ENCODE results near the gene ZCWPW2. TPM values are rescaled to one million over a fixed set of nuclear protein-coding genes. Genes with fewer than 3 reads are reported as not detected.

ZCWPW2 gene
- total RNA-seq, 2 experiments from 2014 or later: 0.27 to 0.28 TPM

DNA sequence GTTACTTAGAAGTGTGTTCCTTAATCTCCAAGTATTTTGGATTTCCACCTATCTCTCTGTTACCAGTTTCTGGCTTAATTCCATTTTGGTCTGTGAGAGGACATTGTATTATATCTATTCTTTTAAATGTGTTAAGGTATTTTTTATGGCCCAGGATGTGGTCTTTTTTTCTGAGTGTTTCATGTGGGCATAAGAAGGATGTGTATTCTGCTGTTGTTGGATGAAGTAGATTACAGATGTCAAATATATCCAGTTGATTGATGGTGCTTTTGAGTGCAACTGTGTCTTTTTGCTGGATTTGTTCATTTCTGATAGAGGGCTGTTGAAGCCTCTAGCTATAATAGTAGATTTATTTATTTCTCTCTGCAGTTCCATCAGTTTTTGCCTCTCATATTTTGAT, 136.6 kb downstream of the ZCWPW2 start:
- POLR2A ChIA-PET: no interaction called here
- ATAC-seq (ENCODE audit: poor library complexity): no peak
- TF ChIP-seq, protein P1, sequence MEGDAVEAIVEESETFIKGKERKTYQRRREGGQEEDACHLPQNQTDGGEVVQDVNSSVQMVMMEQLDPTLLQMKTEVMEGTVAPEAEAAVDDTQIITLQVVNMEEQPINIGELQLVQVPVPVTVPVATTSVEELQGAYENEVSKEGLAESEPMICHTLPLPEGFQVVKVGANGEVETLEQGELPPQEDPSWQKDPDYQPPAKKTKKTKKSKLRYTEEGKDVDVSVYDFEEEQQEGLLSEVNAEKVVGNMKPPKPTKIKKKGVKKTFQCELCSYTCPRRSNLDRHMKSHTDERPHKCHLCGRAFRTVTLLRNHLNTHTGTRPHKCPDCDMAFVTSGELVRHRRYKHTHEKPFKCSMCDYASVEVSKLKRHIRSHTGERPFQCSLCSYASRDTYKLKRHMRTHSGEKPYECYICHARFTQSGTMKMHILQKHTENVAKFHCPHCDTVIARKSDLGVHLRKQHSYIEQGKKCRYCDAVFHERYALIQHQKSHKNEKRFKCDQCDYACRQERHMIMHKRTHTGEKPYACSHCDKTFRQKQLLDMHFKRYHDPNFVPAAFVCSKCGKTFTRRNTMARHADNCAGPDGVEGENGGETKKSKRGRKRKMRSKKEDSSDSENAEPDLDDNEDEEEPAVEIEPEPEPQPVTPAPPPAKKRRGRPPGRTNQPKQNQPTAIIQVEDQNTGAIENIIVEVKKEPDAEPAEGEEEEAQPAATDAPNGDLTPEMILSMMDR (IDR thresholded peaks at IDR 0.05): no peak

DNA sequence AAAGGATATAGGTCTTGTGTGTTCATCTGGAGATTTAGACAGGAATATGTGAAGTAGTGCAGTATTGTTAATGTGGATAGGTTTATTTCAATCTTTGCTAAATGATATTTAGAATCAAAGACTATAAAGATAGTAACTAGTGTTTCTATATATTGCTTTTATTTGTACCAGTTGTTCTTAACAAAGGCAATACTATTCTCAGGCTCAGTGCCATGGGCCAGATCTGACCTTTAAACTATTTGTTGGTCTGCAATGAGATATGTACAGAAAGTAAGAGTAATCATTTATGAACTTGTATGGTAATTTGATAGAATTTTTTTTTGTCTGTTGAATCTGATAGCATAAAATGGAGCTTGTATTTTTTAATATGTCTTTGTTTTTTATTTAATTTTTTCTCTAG, 146.8 kb downstream of the ZCWPW2 start:
- intact Hi-C loops (cut with DNase I, micrococcal nuclease): no loop called here
- ChIA-PET POLR2A (no interaction called here), CTCF (no interaction called here)
- Histone ChIP-seq H3K36me3 (ENCODE audit: insufficient read depth, low read length) (no peaks in the 10 kb centered on the region), H3K27ac (ENCODE audit: low read depth in 1 of 2, low read length in 2 of 2) (no peak overlapping the region), H3K4me3 (ENCODE audit: low read length) (no peak overlapping the region), H3K9me3 (ENCODE audit: control insufficient read depth in 1 of 2, insufficient read depth in 1 of 2, low read length in 2 of 2) (no peaks in the 10 kb centered on the region), H3K27me3 (ENCODE audit: control insufficient read depth in 1 of 2, insufficient read depth in 2 of 2, low read length in 2 of 2) (no peaks in the 10 kb centered on the region), H3K4me1 (ENCODE audit: insufficient read depth, low read length) (no peaks in the 10 kb centered on the region)
- no peaks in the 10 kb centered on the region for H3K4me1 Mint-ChIP-seq (ENCODE audit: low read depth)
- H3K27me3 Mint-ChIP-seq: no peaks in the 10 kb centered on the region
- no peak overlapping the region for H3K27ac Mint-ChIP-seq
- H3K9me3 Mint-ChIP-seq: peaks cover 3% of the 10 kb centered on the region
- H3K4me3 Mint-ChIP-seq: no peak overlapping the region
- TF ChIP-seq, protein P1 (IDR thresholded peaks at IDR 0.05): no peak
- no peak for DNase-seq
- ATAC-seq (ENCODE audit: poor library complexity): no peak
- no peaks in the 10 kb centered on the region for H3K36me3 Mint-ChIP-seq (ENCODE audit: low read depth)

More for the DNA sequence above, 136.6 kb downstream of the ZCWPW2 start:
- Histone ChIP-seq H3K27ac (ENCODE audit: low read depth in 1 of 2, low read length in 2 of 2) (no peak overlapping the region), H3K36me3 (ENCODE audit: insufficient read depth, low read length) (no peaks in the 10 kb centered on the region), H3K4me3 (ENCODE audit: low read length) (no peak overlapping the region), H3K27me3 (ENCODE audit: control insufficient read depth in 1 of 2, insufficient read depth in 2 of 2, low read length in 2 of 2) (no peaks in the 10 kb centered on the region), H3K4me1 (ENCODE audit: insufficient read depth, low read length) (no peaks in the 10 kb centered on the region), H3K9me3 (ENCODE audit: control insufficient read depth in 1 of 2, insufficient read depth in 1 of 2, low read length in 2 of 2) (peaks cover 8% of the 10 kb centered on the region in 2 experiments)
- H3K4me1 Mint-ChIP-seq (ENCODE audit: low read depth): no peaks in the 10 kb centered on the region
- intact Hi-C loops (cut with DNase I, micrococcal nuclease): no loop called here
- H3K27ac Mint-ChIP-seq: no peak overlapping the region
- peaks cover 25% of the 10 kb centered on the region for H3K36me3 Mint-ChIP-seq (ENCODE audit: low read depth)
- H3K4me3 Mint-ChIP-seq: no peak overlapping the region
- peaks cover 19% of the 10 kb centered on the region for H3K9me3 Mint-ChIP-seq
- no peak for DNase-seq
- CTCF ChIA-PET: no interaction called here
- H3K27me3 Mint-ChIP-seq: no peaks in the 10 kb centered on the region

DNA sequence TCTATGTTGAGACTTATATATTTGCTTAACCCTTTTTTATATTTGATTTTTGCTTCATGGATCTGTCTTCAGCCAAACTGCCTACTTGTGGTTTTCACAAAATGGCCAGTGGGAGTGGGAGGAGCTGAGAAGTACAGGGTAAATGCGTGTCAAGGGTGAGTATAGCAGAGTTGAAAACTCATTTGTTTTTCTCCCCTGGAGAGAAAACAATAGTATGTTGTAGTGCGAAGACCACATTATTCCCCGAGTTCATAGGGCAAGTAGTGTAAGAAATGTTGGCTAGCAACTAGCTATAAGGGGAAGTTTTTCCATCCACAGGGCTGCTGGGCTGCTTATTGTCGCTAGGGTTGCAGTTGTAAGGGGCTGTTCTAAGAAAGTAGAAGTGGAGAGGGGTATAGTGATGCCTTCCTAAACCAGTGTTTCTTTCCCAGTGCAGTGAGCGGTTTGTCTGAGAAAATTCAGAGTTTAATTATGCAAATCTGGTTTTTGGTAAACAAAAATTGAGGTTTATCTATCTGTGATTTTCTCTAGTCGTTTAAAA, 153.9 kb downstream of the ZCWPW2 start:
- POLR2A ChIA-PET: no interaction called here

More for the DNA sequence above, 153.9 kb downstream of the ZCWPW2 start:
- TF ChIP-seq, protein P1 (IDR thresholded peaks at IDR 0.05): no peak
- H3K9me3 Mint-ChIP-seq: no peaks in the 10 kb centered on the region
- H3K27ac Mint-ChIP-seq: no peak overlapping the region
- ATAC-seq (ENCODE audit: poor library complexity) (no peak), DNase-seq (no peak)
- CTCF ChIA-PET: no interaction called here
- Histone ChIP-seq H3K27ac (ENCODE audit: low read depth in 1 of 2, low read length in 2 of 2) (no peak overlapping the region), H3K4me3 (ENCODE audit: low read length) (no peak overlapping the region), H3K36me3 (ENCODE audit: insufficient read depth, low read length) (no peaks in the 10 kb centered on the region), H3K9me3 (ENCODE audit: control insufficient read depth in 1 of 2, insufficient read depth in 1 of 2, low read length in 2 of 2) (no peaks in the 10 kb centered on the region), H3K27me3 (ENCODE audit: control insufficient read depth in 1 of 2, insufficient read depth in 2 of 2, low read length in 2 of 2) (no peaks in the 10 kb centered on the region), H3K4me1 (ENCODE audit: insufficient read depth, low read length) (no peaks in the 10 kb centered on the region)
- no peaks in the 10 kb centered on the region for H3K36me3 Mint-ChIP-seq (ENCODE audit: low read depth)
- no peaks in the 10 kb centered on the region for H3K27me3 Mint-ChIP-seq
- intact Hi-C loops (cut with DNase I, micrococcal nuclease): no loop called here
- H3K4me3 Mint-ChIP-seq: no peak overlapping the region
- no peaks in the 10 kb centered on the region for H3K4me1 Mint-ChIP-seq (ENCODE audit: low read depth)

All from CD4-positive, alpha-beta T cell (primary cell).